ENCODE data around the gene CD69.

Gene CD69

DNA sequence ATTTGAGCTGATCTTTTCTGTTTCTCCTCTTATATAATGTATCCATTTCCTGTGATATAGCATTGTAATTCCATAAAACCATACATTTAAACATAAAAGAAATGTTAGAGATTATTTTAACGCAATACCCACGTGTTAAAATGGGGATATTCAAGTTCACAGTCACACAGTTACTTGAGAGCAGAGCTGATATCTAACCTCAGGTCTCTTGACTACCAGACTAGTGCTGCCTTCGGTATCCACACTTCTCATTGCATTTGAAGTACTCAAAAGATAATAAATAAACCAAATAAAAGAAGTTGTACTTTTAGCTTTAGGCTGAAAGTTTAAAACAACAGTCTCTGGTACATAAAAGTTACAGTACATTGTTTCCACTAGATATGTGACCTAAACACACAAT is 30.7 kb downstream of the CD69 start:
- TF ChIP-seq, protein P1, sequence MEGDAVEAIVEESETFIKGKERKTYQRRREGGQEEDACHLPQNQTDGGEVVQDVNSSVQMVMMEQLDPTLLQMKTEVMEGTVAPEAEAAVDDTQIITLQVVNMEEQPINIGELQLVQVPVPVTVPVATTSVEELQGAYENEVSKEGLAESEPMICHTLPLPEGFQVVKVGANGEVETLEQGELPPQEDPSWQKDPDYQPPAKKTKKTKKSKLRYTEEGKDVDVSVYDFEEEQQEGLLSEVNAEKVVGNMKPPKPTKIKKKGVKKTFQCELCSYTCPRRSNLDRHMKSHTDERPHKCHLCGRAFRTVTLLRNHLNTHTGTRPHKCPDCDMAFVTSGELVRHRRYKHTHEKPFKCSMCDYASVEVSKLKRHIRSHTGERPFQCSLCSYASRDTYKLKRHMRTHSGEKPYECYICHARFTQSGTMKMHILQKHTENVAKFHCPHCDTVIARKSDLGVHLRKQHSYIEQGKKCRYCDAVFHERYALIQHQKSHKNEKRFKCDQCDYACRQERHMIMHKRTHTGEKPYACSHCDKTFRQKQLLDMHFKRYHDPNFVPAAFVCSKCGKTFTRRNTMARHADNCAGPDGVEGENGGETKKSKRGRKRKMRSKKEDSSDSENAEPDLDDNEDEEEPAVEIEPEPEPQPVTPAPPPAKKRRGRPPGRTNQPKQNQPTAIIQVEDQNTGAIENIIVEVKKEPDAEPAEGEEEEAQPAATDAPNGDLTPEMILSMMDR (IDR thresholded peaks at IDR 0.05; ENCODE audit: control insufficient read depth, extremely low read depth, insufficient read depth): no peak
- no peak for DNase-seq (ENCODE audit: low read depth)
- no peak overlapping the region for H3K4me3 ChIP-seq (ENCODE audit: low read depth, low read length)

DNA sequence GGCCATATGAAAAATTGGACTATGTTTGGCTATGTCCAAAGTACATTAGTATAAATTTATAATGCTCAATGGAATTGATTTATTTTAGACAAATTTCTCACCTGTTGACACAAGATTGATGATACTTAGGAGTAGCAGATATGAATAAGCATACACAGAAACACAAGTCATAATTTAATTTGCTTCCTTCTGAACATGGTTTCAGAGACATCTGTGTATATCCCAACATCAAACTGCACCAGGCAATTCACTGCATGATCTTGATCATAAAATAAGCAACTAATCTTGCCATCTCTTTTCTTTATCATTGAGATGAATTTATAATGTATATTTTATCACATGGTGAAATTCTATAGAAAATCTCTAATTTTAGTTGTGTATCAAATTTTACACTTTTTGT is 31.6 kb downstream of the CD69 start:
- H3K4me3 ChIP-seq (ENCODE audit: low read depth, low read length): no peak overlapping the region
- no peak for DNase-seq (ENCODE audit: low read depth)
- TF ChIP-seq, protein P1 (IDR thresholded peaks at IDR 0.05; ENCODE audit: control insufficient read depth, extremely low read depth, insufficient read depth): no peak

DNA sequence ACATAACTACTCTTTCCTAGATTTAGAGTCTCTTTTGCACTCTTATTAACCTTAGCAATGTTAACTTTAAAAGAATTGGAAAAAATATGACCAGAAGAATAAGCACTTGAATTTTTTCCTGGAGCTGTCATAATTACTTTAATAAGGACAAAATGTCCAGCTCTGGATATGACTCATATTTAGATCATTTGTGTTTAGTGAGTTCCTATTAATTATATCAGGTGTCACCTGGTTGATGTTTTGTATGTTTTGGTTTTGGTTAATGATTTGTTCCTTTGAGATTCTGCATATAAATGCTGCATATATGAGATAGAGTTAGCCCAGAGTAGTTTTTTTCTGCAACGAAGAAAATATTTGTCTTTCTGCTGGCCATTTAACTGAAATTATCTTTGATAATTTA is 32.9 kb downstream of the CD69 start:
- DNase-seq (ENCODE audit: low read depth): no peak
- H3K4me3 ChIP-seq (ENCODE audit: low read depth, low read length): no peak overlapping the region
- TF ChIP-seq, protein P1 (IDR thresholded peaks at IDR 0.05; ENCODE audit: control insufficient read depth, extremely low read depth, insufficient read depth): no peak

DNA sequence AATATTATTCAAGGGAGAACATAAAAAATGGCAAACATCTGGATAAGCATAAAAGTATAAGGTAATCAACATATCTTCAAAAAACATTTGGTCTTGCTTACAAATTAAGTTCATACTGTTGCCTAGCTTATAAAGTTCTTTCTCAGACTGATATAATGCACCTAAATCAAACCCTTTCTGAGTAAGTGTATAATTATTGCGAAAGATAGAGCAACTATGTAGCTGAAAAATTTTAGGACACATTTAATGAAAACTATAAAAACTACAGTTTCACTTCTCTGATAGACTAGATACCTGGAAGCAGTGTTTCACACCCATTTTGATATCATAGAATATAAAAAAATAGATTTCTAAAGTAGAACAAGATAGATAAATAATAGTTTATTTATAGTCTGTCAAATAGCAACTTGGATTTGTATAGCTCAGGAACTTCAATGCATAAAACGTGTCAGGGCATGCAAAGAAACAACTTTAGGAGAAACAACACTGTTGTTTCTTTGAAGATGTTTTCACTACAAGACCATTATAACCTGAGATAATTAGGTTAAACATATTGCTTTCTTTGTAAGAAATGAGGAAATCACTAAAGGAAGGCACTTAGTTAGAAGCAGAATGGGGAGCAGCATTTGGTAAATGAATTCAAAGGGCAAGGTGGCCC is 35.4 kb downstream of the CD69 start:
- DNase-seq (ENCODE audit: low read depth): no peak
- TF ChIP-seq, protein P1 (IDR thresholded peaks at IDR 0.05; ENCODE audit: control insufficient read depth, extremely low read depth, insufficient read depth): no peak
- no peak overlapping the region for H3K4me3 ChIP-seq (ENCODE audit: low read depth, low read length)

DNA sequence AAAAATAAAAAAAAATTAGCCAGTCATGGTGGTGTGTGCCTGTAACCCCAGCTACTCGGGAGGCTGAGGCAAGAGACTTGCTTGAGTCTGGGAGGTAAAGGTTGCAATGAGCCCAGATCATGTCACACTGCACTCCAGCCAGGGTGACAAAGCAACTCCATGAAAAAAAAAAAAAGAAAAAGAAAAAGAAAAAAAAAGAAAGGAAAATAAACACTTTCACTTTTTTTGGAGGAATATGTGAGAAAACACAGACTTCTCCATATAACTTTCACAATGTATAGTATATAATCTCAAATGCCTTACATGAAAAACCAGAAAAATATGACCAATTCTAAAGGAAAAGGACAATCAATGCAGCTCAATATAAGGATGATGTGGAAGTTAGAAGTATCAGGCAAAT is 36.7 kb downstream of the CD69 start:
- TF ChIP-seq, protein P1 (IDR thresholded peaks at IDR 0.05; ENCODE audit: control insufficient read depth, extremely low read depth, insufficient read depth): no peak
- DNase-seq (ENCODE audit: low read depth): no peak
- no peak overlapping the region for H3K4me3 ChIP-seq (ENCODE audit: low read depth, low read length)

DNA sequence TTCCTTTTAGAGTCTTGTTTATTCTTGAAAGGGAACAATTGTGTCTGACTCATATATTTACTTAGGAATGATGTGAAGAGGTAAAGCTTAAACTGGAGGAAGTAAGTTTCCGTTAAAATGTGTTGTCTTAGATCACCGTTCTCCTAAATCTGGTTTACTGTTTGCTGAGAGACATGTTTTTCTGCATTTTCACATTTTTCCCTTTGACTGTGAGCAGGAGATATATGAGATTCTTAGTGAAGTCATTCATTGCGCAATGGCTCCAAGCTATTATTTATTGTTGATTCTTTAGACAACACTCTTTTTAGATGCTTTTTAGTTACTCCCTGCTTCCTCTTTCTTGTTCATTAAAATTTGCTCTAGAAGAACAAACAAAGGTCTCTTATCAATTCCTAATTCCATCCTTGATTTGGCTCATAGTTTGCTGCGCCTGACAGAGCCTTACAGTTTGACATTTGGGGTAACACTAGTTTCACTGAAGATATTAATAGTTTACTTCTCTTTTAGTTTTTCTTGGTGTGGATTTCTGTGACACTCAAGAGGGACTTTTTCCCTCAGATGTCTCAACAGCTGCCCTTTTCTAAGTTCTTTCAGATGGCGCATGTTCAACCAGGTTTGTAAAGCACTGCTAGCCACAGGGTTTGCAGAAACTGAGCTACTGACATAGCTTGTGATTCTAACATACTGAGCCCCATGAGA is 39.2 kb downstream of the CD69 start:
- TF ChIP-seq, protein P1 (IDR thresholded peaks at IDR 0.05; ENCODE audit: control insufficient read depth, extremely low read depth, insufficient read depth): no peak
- DNase-seq (ENCODE audit: low read depth): peak; percentile 72
- no peak overlapping the region; the same call in 1 of the 2 replicates for H3K4me3 ChIP-seq (ENCODE audit: low read depth, low read length)

Data from LNCaP clone FGC (cell line).